ENCODE results near the gene RIBC2. TPM values are rescaled to one million over a fixed set of nuclear protein-coding genes. Genes with fewer than 3 reads are reported as not detected.

Gene RIBC2
- total and polyA plus RNA-seq, 8 donors, result 4.3 to 12.1 (median 8.9) TPM

DNA sequence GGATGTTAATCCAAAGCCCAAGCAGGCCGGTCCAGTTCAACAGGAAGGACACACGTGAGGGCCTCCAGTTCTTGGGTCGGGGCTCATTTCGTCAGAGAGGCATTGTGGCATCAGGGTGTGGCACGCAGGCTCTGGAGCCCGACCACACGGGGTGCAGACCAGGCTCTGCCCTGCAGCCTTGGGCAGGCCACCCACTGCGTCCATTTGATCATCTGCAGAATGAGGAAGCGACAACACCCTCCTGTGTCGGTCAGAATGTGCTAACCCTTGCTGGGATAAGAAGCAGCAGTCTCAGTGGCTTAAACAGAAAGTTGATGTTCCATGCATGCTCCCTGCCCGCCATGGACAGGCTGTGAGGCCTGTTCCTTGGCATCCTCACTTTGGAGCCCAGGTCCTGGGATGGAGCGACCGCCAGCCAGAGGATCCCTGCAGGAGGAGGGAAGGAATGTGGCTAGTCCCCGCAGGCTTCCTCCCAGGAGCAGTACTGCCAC lies 10.8 kb downstream of the RIBC2 start:
- no peak for TF ChIP-seq CTCF (IDR thresholded peaks at IDR 0.05)
- Histone ChIP-seq H3K27ac (no peak overlapping the region), H3K27me3 (no peaks in the 10 kb centered on the region), H3K36me3 (no peaks in the 10 kb centered on the region), H3K4me1 (peaks cover 0 to 6% of the 10 kb centered on the region in 2 donors), H3K4me3 (no peak overlapping the region), H3K9me3 (no peaks in the 10 kb centered on the region)
- ATAC-seq, result peak; percentile 73
- peak in 2 of 4 donors; percentile 68 to 73 for DNase-seq
- intact Hi-C loops (cut with DNase I), result no loop called here

DNA sequence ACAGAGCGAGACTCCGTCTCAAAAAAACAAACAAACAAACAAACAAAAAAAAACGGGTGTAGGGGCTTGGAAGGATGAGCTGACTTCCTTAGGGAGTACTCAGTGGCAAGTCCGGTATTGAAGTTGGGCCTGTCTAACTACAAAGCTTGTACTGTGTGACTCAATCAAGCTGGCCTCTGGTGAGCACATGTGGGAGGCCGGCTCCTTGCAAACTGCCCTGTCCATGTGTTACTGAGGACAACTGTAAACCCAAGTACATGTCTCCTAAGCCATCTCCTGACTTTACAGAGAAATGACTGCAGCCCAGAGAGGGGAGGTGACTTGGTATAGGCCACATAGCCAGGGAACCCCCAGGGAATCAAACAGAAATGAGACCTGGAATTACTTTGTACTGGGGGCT lies 11.6 kb downstream of the RIBC2 start:
- no peaks in the 10 kb centered on the region for H3K9me3 ChIP-seq
- intact Hi-C loops (cut with DNase I), result no loop called here
- ATAC-seq (no peak), DNase-seq (no peak)
- H3K27ac ChIP-seq, result no peak overlapping the region
- peaks cover 0 to 6% of the 10 kb centered on the region in 2 donors for H3K4me1 ChIP-seq
- TF ChIP-seq CTCF (IDR thresholded peaks at IDR 0.05), result no peak
- no peaks in the 10 kb centered on the region for H3K27me3 ChIP-seq
- H3K4me3 ChIP-seq, result no peak overlapping the region
- H3K36me3 ChIP-seq, result no peaks in the 10 kb centered on the region

DNA sequence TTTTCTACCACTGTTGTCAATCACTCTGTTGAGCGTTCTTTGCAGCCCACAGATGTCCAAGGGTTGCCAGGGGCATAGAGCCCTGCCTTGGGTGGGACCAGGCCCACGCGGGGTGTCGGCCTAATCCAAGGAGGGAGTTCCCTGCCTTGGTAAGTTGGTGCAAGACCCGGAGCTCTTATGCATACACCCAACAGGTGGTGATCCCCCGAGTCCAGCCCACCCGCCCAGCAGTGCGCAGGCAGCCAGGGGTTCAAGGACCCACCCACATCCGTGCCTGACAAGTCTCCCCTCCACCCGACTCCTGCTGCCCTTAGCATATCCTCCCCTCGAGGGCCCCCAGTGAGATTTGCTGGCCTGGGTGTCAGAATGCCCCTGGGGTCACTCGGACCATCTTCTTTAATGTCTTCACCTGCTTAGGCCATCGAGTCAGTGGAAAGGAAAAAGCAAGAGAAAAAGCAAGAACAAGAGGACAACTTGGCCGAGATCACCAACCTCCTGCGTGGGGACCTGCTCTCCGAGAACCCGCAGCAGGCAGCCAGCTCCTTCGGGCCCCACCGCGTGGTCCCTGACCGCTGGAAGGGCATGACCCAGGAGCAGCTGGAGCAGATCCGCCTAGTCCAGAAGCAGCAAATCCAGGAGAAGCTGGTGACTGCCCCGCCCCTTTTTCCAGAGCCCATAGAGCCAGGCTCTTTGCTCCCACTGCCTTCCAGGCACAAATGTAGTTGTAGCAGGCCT lies 12.2 kb downstream of the RIBC2 start:
- H3K9me3 ChIP-seq, result no peaks in the 10 kb centered on the region
- no peak for TF ChIP-seq CTCF (IDR thresholded peaks at IDR 0.05)
- H3K4me1 ChIP-seq, result peaks cover 0 to 6% of the 10 kb centered on the region in 2 donors
- DNase-seq (peak in 1 of 4 donors; percentile 53), ATAC-seq (no peak)
- no peaks in the 10 kb centered on the region for H3K36me3 ChIP-seq
- no peak overlapping the region for H3K27ac ChIP-seq
- no peaks in the 10 kb centered on the region for H3K27me3 ChIP-seq
- no peak overlapping the region for H3K4me3 ChIP-seq
- intact Hi-C loops (cut with DNase I), result no loop called here

DNA sequence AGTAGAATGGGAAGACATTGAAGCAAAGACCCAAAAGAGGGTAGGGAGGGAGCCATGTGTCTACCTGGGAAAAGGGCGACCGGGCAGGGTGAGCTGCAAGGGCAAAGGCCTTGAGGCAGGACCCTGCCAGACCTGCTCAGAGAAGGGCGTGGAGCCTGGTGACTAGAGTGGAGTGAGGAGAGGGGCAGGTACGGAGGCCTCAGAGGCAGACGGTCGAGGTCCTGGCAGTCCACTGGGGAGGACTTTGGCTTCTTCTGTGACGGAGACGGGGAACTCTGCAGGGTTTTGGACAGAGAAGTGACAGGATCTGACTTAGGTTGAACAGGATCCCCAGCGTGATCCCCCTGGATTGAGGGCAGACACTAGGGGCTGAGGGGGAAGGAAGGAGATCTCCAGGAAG lies 12.9 kb downstream of the RIBC2 start:
- H3K4me1 ChIP-seq, result peaks cover 0 to 6% of the 10 kb centered on the region in 2 donors
- TF ChIP-seq CTCF (IDR thresholded peaks at IDR 0.05), result no peak
- intact Hi-C loops (cut with DNase I), result no loop called here

DNA sequence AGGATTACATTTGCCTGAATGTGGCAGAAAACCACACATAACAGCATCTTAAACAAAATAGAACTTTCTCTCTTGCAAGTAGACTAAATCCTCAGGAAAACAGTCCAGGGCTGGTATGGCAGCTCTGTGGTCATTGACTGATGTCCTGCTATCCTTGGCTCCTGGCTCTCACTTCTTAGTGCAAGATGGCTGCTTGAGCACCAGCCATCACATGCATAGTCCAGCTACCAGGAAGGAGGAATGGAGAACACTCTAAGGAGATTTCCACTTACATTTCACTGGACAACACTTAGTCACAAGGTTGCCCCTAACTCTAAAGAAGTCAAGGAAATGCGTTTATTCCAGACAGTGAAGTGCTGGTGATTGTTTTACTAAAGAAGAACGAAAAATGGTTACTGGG lies 13.6 kb downstream of the RIBC2 start:
- Histone ChIP-seq H3K27ac (no peak overlapping the region), H3K4me1 (peaks cover 0 to 6% of the 10 kb centered on the region in 2 donors), H3K36me3 (no peaks in the 10 kb centered on the region), H3K4me3 (no peak overlapping the region), H3K9me3 (no peaks in the 10 kb centered on the region), H3K27me3 (no peaks in the 10 kb centered on the region)
- ATAC-seq (no peak), DNase-seq (no peak)
- intact Hi-C loops (cut with DNase I), result no loop called here
- TF ChIP-seq CTCF (IDR thresholded peaks at IDR 0.05), result no peak

More for the DNA sequence above, 12.9 kb downstream of the RIBC2 start:
- no peak overlapping the region for H3K4me3 ChIP-seq
- ATAC-seq, result no peak
- H3K27me3 ChIP-seq, result no peaks in the 10 kb centered on the region
- no peak overlapping the region for H3K27ac ChIP-seq
- H3K36me3 ChIP-seq, result no peaks in the 10 kb centered on the region
- no peaks in the 10 kb centered on the region for H3K9me3 ChIP-seq
- DNase-seq, result peak in 1 of 4 donors; percentile 58
